Measurements from ENCODE around the gene CERK.

The CERK gene

GRCh38 chr22:46714550-46714949 lies 23.5 kb downstream of the CERK start:
- H3K4me1 ChIP-seq (ENCODE audit: low read length): no peaks in the 10 kb centered on the region
- H3K79me2 ChIP-seq (ENCODE audit: low read length): peaks cover 30% of the 10 kb centered on the region
- no peaks in the 10 kb centered on the region for H4K20me1 ChIP-seq (ENCODE audit: insufficient read depth, low read length)
- no peaks in the 10 kb centered on the region for H3F3A ChIP-seq (ENCODE audit: insufficient read depth, low read length)
- DNase-seq: no peak
- no peak overlapping the region for H3K27ac ChIP-seq (ENCODE audit: low read length)
- no peaks in the 10 kb centered on the region for H3K9me3 ChIP-seq (replicated peaks; ENCODE audit: insufficient read depth, low read length)
- TF ChIP-seq EZH2 (optimal IDR thresholded peaks at IDR 0.05; ENCODE audit: low read depth, low read length): no peak
- no peak for TF ChIP-seq CTCF (IDR thresholded peaks at IDR 0.05; ENCODE audit: low read length)
- no peak for TF ChIP-seq EZH2phosphoT487 (IDR thresholded peaks at IDR 0.05; ENCODE audit: low read length)
- peaks cover 7% of the 10 kb centered on the region; the same call in 1 of the 2 replicates for H3K36me3 ChIP-seq (replicated peaks; ENCODE audit: insufficient read depth, low read length)
- no peaks in the 10 kb centered on the region for H3K9me2 ChIP-seq (replicated peaks; ENCODE audit: insufficient read depth, low read length)
- H3K4me3 ChIP-seq (ENCODE audit: low read length): no peak overlapping the region
- no peaks in the 10 kb centered on the region for H3K27me3 ChIP-seq (replicated peaks; ENCODE audit: insufficient read depth, low read length)
- no peak overlapping the region for H3K4me2 ChIP-seq (ENCODE audit: low read depth, low read length)
- no peak overlapping the region for H2AFZ ChIP-seq (ENCODE audit: low read length)
- H3K9ac ChIP-seq (ENCODE audit: low read length): no peak overlapping the region

GRCh38 chr22:46712288-46712687 lies 25.8 kb downstream of the CERK start:
- H3K4me2 ChIP-seq (ENCODE audit: low read depth, low read length): no peak overlapping the region
- no peaks in the 10 kb centered on the region for H3K4me1 ChIP-seq (ENCODE audit: low read length)
- no peaks in the 10 kb centered on the region for H3F3A ChIP-seq (ENCODE audit: insufficient read depth, low read length)
- no peak overlapping the region for H3K4me3 ChIP-seq (ENCODE audit: low read length)
- H3K9me3 ChIP-seq (replicated peaks; ENCODE audit: insufficient read depth, low read length): no peaks in the 10 kb centered on the region
- no peaks in the 10 kb centered on the region for H3K27me3 ChIP-seq (replicated peaks; ENCODE audit: insufficient read depth, low read length)
- no peak for DNase-seq
- no peak overlapping the region for H3K27ac ChIP-seq (ENCODE audit: low read length)
- peaks cover 16% of the 10 kb centered on the region for H3K36me3 ChIP-seq (replicated peaks; ENCODE audit: insufficient read depth, low read length)
- H3K9me2 ChIP-seq (replicated peaks; ENCODE audit: insufficient read depth, low read length): no peaks in the 10 kb centered on the region
- no peak overlapping the region for H3K9ac ChIP-seq (ENCODE audit: low read length)
- H2AFZ ChIP-seq (ENCODE audit: low read length): no peak overlapping the region
- TF ChIP-seq CTCF (IDR thresholded peaks at IDR 0.05; ENCODE audit: low read length) (no peak), EZH2 (optimal IDR thresholded peaks at IDR 0.05; ENCODE audit: low read depth, low read length) (no peak), EZH2phosphoT487 (IDR thresholded peaks at IDR 0.05; ENCODE audit: low read length) (no peak)
- H3K79me2 ChIP-seq (ENCODE audit: low read length): peaks cover 34% of the 10 kb centered on the region
- no peaks in the 10 kb centered on the region for H4K20me1 ChIP-seq (ENCODE audit: insufficient read depth, low read length)

- Histone ChIP-seq H3K27me3 (replicated peaks; ENCODE audit: insufficient read depth, low read length) (no peaks in the 10 kb centered on the region), H3K9ac (ENCODE audit: low read length) (no peak overlapping the region), H3K4me2 (ENCODE audit: low read depth, low read length) (no peak overlapping the region), H3K9me2 (replicated peaks; ENCODE audit: insufficient read depth, low read length) (no peaks in the 10 kb centered on the region), H3K4me3 (ENCODE audit: low read length) (no peak overlapping the region), H3K9me3 (replicated peaks; ENCODE audit: insufficient read depth, low read length) (no peaks in the 10 kb centered on the region), H3K79me2 (ENCODE audit: low read length) (peaks cover 37% of the 10 kb centered on the region), H2AFZ (ENCODE audit: low read length) (no peak overlapping the region), H3K27ac (ENCODE audit: low read length) (no peak overlapping the region), H4K20me1 (ENCODE audit: insufficient read depth, low read length) (no peaks in the 10 kb centered on the region), H3F3A (ENCODE audit: insufficient read depth, low read length) (no peaks in the 10 kb centered on the region), H3K4me1 (ENCODE audit: low read length) (no peaks in the 10 kb centered on the region), H3K36me3 (replicated peaks; ENCODE audit: insufficient read depth, low read length) (peaks cover 16% of the 10 kb centered on the region)
- DNase-seq: no peak
- TF ChIP-seq CTCF (IDR thresholded peaks at IDR 0.05; ENCODE audit: low read length) (no peak), EZH2phosphoT487 (IDR thresholded peaks at IDR 0.05; ENCODE audit: low read length) (no peak), EZH2 (optimal IDR thresholded peaks at IDR 0.05; ENCODE audit: low read depth, low read length) (no peak)
Measured at GRCh38 chr22:46710806-46711205, 27.2 kb downstream of the CERK start.
